NOMO-1 treated with dmso at 0.1 percent for 144 hours (cell line): ENCODE data around the gene CDC14A.
"Not testable (repeated sequence)": the region's sequence is repeated elsewhere in the genome, so short reads cannot be mapped to it uniquely, and the experiment has no call there.

ENCODE experiments used
- DNase-seq: peaks from one replicate; lab custom pipeline; 2025; ENCODE audit not compliant: unreplicated experiment; lab: John Stamatoyannopoulos, UW

The CDC14A gene

DNA sequence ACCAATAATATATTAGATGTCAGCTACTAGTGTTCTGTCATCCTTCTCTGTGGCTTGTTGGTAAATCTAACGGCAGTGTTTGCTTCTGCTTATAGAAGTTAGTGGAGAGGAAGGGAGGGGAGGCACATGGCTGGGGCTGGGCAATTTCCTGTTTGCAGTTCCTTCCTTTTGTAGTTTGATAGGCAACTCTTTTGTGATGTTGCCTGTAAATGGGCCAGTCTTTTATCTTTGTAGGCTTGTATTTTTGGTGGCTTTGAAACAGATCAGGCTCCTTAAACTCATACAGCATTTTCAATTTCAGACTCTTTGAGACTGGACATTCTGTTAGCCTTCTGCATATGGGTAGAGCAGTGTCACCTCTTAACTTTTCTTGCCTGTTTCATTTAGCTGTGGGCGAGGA, 48.1 kb downstream of the CDC14A start:
- peak; percentile 71 for DNase-seq

DNA sequence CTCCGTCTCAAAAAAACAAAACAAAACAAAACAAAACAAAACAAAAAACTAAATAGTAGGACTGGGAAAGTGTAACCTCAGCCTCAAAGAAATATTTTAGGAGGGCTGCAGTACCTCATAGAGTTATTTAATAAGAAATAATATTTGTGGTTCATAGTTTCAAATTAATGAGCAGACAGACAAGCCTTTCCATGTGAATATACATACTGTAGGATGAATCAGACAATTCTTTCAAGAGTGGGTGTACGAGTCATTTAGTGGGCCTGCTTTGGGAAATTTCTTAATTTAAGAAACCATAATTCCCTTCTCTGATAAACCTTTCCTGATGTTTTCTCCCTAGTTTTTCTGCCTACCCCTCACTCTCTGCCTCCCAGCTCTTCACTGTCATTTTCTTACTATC, 52.5 kb downstream of the CDC14A start:
- no peak for DNase-seq

DNA sequence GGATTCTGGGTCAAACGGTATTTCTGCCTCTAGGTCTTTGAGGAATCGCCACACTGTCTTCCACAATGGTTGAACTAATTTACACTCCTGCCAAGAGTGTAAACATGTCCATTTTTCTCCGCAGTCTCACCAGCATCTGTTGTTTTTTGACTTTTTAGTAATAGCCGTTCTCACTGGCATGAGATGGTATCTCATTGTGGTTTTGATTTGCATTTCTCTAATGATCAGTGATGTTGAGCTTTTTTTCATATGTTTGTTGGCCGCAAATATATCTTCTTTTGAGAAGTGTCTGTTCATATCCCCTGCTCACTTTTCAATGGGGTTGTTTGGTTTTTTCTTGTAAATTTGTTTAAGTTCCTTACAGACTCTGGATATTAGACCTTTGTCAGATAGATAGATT, 53.6 kb downstream of the CDC14A start:
- not testable (repeated sequence) for DNase-seq

DNA sequence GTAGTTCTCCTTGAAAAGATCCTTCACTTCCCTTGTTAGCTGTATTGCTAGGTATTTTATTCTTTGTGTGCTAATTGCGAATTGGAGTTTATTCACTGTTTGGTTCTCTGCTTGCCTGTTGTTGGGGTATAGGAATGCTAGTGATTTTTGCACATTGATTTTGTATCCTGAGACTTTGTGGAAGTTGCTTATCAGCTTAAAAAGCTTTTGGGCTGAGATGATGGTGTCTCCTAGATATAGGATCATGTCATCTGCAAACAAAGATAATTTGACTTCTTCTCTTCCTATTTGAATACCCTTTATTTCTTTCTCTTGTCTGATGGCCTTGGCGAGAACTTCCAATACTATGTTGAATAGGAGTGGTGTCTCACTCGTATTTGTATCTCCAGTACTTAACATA, 55.1 kb downstream of the CDC14A start:
- DNase-seq: not testable (repeated sequence)

DNA sequence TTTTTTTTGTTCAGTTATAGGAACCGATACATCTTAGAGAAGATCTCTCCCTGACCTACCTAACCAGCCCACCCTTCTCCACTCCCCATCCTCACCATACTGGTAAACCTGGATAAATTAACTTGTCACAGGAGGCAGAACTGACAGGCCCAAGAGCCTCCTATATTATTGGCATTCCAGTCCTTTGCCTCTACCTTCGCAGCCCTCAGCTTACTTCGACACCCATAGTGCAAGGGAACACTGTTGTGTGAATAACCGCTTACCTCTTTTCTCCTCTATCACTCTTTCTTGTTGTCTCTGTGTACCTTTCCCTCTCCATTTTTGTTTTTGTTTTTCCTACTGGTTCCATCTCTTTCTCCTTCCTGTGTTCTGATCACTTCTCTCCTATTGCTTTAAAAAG, 58.7 kb downstream of the CDC14A start:
- DNase-seq: no peak

DNA sequence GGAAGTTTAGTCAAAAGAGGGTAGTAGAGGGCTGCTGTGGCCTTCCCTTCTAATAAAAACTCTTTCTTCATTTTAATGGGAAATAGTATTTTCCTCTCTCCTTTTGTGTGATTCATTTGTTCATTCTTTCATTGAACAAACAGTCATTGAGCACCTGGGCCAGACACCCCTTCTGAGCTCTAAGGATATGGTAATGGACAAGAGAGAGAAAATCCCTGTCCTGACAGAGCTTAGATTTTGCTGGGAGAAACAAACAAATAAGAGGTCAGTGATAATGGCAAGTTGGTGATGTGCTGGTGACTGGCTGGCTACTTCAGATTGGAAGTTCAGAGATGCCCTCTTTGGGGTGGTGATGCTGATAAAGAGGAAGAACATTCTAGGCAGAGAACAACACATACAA, 59.3 kb downstream of the CDC14A start:
- no peak for DNase-seq

DNA sequence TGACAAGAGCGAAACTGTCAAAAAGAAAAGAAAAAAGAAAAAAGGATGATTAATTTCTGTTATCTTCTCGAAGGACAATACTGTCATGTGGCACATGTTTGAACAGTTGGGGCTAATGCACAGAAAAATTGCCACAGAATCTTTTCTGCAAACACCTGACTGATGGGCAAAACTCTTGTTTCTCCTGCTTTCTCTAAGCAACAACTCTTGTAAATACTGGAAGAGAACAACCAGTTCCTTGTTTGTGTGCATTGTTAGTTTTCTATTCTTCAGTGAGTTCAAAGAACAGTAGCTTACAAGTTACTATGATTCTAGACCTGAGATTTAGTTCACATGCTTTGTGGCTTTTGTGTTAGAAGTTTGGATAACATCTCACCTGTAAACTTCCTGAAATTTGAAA, 60.7 kb downstream of the CDC14A start:
- no peak for DNase-seq

DNA sequence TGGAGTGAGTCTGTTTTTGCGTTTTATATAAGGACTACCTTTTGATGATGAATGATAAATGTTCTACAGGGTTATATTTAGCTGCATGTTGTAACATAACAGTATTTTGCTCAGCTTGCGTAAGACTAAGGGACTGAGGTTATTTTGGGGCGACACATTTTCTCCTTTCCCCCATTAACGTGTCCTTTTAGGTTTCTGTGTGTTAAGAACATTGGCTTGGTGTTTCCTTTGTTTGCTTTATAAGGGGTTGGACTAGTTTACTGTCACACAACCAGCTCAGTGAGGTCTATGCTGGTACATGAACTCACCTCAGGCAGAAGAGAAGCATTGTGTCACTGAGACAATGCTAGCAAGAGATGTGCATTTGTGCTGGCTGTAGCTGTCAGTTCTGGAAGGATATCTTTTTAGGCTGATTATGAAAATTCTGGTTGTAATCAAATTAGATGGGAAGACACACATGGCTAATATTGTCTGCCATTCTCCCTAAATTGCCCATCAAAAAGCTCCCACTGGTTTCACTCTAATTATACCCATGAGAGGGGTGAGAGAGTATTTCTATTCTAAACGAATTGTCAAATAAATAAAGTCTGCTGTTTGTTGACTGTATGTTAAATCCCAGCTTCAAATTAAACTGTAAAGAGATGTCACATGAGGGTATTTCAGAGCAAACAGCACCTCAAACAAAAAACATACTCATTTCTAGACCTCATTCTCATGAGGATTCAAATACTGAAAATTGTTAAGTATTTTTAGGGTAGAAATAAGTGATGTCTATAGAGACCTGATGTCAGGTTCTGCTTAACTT, 62.6 kb downstream of the CDC14A start:
- peak; percentile 36 for DNase-seq

DNA sequence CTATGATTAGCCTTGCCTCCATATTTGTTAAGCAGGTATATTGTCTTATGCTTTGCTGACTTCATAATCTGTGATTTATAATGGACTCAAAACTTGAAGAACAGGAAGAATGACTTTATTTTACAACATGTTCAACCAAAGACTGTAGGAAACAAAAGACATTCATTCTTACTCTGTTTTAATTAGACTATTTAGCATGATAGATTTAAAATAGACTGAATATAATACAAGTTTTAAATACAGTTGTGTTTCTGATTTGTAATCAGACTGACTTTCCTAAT, 63.1 kb downstream of the CDC14A start:
- no peak for DNase-seq

DNA sequence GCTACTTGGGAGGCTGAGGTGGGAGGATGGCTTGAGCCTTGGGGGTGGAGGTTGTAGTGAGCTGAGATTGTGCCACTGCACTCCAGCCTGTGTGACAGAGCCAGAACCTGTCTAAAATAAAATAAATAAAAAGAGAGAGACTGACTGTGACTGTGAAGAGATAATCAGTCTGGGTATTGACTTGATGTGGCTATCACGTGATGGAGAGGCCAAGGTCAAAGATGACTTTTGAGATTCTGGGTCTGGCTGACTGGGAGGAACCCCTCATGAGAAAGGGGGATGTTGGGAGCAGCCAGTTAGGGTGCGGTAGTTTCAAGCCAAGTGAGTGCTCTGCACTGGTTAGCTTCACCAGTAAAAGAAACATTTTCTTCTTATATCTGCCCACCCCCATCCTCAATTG, 66.8 kb downstream of the CDC14A start:
- DNase-seq: no peak

DNA sequence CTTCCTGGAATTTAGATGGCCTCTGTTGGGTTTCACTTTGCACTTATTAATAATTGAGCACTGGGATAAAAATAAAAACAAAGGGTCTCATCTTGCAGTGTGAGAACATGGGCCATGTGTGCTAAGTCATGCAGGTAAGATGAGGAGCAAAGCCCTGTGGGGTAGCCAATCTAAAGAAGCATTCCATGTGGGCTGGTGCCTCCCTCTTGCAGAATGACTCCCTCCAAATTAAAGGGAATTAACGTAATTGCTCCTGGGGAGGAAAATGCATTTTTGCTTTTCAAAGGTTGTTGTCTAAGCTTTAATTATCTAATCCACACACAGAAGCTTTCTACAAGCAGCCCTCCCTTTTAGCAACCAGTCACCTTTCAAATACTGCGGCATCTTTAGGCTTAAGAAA, 69.8 kb downstream of the CDC14A start:
- DNase-seq: no peak

DNA sequence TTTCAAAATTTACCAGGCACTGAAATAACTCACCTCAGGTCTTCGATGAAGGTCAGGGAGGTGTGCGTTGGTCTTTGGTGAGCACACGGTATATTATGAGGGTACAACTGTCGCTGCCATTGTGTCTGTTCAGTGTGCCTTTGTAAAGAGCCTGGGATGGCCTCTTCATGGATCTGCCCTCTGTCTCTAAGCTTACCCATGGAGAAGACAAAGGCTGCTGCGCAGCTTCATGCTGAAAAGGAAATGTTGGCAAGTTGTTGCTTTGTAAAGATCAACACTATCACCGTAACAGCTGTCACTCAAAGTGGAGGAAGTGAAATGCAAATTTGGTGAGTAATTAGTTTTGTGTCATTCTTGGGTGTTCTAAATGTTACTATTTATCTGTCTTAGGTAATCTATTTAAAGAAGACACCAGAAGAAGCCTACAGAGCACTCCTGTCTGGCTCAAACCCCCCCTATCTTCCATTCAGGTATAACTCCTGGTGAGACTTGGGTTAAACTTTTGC, 71.6 kb downstream of the CDC14A start:
- DNase-seq: no peak

DNA sequence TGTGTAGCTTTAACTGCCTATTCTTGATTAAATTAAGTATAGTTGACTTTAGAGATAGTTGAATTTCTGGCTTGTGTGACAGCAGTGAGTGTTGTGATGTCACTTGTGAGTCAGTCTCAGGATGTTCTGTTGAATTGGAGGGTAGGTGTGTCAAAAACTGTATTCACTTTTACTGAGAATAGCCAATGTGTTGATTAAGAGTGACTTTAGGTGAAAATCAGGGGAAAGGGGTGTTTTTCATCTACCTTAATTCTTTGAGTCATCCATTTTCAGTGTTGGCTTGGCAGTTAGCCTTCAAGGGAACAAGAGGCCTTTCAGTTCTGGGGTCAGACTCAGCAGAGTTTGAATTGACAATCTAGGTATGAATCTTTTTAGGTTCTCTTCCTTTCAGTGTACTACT, 75.9 kb downstream of the CDC14A start:
- DNase-seq: no peak

DNA sequence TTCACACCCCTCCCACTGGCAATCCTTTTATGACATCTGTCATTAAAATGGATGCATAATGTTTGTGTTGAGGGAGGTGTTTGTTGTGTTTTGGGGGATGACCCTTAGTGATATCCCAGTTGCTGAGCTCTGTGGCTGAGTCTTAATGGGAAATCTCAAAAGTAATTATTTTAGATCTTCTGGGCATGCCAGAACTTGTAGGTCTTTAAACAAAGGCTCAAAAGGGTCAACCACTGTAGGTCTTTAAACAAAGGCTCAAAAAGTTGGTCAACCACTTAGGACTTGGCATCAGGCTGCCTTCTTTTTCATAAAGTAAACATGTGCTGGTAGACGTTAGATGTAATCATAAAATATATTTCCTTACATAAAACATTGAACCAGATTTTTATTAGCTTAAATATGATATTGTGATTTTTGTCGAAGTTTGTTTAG, 78.0 kb downstream of the CDC14A start:
- no peak for DNase-seq

DNA sequence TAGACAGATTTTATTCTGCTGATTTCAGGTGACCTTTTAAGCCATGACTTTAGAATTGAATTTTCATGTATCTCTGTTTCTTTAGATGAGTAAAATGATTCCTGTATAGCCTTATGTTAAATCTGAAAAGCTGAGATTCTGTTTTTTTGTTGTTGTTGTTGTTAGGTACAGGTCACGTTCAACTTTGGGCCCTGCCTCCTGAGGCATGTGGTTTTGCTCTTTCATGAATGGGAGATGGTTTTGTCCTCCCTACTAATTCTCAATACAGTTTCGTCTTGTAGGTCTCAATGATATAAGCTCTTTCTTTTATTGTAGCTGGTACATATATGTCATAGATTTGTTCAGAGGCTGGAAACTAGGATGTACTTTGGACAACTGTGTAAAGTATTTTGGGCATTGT, 79.6 kb downstream of the CDC14A start:
- no peak for DNase-seq

DNA sequence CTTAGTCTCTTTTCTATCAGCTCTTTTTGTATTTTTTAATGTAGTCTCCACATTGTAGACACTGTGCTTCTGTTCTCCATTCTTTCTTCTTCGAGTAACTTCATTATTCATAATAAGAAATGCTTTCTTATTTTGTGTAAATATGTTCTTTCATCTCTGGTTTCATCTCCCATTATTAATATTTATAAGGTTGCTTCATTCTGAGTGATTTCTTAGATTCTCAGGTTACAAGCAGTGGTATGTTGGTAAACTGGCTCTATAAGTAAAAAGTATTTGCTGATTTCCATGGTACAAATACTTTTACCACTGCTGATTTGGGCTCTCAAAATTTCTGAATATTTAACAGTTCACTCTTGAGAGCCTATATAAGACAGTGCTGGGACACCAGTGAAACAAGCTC, 81.3 kb downstream of the CDC14A start:
- DNase-seq: no peak

DNA sequence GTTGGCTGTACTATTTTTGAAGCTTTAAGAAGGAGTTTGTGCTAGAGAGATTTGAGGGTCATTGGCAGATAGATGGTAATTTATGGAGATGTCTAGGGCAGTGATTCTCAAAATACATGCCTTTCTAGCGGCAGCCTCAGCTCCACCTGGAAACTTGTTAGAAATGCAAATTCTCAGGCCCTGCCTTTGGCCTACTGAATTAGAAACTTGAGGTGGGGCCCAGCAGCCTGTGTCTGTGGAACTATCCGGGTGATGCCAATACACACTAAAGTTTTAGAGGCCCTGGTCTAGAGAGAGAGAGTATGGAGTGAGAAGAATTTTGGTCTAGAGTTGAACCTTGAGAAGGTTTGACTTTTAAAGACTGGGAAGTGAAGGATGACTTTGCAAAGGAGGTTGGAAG, 82.5 kb downstream of the CDC14A start:
- DNase-seq: no peak

DNA sequence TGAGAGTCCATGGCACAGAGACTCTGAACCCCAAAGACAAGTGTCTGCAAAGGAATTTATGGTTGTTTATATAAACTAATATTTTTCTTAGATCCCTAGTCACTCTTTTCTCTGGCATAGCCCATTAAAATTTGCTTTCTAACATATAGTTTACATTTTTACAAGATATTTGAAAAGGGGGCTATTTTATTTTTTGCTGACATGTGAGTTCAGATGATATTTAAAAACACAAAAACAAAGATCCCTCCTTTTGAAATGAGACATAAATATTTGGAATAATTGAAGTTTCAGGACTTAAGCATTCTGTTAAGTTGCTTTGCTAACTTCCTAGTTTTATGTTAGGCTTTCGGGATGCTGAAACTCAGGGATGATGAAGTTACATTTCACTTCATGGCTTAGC, 86.1 kb downstream of the CDC14A start:
- no peak for DNase-seq

DNA sequence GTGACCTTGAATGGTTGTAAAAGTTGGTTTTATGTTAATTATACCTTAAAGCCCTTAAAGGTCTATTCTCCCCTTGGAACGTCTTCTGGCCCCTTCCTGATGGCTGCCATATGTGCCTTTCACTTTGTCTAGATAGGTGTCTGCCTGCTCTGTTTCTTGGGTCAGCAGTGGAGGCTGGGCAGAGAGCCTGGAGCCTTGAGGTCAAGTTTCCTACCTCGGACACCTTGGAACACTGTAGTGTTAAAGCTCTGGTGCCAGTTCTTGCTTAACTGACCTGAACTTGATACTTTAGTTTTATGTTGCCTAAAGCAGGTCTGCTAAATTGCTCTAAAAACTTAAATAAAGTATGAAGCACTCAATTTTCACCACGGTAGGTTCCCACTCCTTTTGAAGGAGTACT, 86.5 kb downstream of the CDC14A start:
- no peak for DNase-seq

DNA sequence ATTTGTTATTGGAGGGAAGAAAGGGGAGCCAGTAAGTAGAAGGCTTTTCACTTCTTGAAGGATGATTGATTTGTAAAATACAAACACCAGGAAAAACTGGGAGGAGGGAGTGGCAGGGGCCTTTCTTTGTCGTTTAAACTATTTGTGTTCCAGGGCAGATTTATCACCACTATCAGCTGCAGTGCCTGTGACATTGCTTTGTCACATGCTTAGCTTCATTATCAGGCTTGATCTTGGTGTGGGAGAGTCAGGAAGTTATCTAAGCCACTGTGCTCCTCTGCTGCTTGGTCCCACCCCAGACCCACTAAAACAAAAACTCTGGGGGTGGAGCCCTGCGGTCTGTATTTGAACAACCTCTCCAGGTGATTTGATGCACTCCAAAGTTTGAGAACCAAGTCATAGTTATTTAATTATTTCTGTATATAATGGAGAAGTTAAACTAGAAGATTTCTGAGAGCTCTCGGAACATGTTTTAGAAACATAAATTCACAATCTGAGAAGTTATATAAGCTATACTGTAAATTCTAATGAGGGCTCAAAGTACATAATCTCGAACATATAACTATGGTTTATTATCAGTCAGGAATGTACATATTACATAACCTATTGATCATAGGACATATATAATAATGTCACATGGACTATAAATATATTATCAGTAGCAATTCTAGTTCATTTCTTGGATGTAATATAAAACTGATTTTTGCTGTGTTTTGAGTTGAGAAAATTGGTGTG, 87.9 kb downstream of the CDC14A start:
- no peak for DNase-seq

DNA sequence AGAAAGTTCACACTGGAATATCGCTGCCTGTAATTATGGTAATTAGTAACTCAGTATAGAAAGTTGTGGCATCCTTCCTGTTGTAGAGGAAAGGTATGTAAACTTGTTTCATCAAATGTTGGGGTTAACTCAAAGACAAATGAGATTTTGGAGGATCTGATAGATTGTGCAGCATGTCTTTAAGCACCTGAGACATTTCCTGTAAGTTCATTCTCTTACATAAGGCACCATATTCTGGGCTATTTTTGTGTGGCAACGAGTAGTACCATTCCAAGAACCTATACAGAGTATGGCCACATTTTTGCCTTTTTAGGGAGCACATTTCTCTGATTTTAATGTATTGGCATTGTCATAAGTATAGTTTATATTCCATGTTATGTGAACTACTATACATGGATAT, 88.8 kb downstream of the CDC14A start:
- DNase-seq: no peak

DNA sequence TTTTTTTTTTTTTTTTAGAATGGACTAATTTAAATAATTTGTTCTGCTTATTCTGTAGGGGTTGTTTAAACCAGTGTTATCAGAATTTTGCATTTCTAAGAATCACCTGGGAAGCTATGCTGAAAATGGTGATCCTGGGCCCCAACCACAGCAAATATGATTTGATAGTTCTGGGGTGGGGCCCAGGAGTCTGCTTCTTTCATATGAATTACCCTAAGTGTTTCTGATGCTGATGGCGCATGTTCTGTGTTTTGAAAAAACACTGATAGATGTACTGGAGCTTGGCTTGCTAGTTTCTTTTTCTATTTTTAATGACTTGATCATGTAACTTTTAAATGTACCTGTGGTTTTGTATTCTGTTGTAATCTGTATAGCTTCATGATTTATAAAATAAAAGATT, 89.3 kb downstream of the CDC14A start:
- DNase-seq: no peak
